Measurements from ENCODE around the gene MMS19. TPM values are rescaled to one million over a fixed set of nuclear protein-coding genes. Genes with fewer than 3 reads are reported as not detected.
"Not testable (repeated sequence)": the region's sequence is repeated elsewhere in the genome, so short reads cannot be mapped to it uniquely, and the experiment has no call there.

MMS19 gene
- total RNA-seq, 1 donor from 2014 or later, result 65.9 TPM

- intact Hi-C loops (cut with DNase I), result no loop called here
- DNase-seq (ENCODE audit: low spot score) (no peak), ATAC-seq (no peak)
Observed at GRCh38 chr10:97531401-97531986, 33.3 kb upstream of the MMS19 start.

DNA sequence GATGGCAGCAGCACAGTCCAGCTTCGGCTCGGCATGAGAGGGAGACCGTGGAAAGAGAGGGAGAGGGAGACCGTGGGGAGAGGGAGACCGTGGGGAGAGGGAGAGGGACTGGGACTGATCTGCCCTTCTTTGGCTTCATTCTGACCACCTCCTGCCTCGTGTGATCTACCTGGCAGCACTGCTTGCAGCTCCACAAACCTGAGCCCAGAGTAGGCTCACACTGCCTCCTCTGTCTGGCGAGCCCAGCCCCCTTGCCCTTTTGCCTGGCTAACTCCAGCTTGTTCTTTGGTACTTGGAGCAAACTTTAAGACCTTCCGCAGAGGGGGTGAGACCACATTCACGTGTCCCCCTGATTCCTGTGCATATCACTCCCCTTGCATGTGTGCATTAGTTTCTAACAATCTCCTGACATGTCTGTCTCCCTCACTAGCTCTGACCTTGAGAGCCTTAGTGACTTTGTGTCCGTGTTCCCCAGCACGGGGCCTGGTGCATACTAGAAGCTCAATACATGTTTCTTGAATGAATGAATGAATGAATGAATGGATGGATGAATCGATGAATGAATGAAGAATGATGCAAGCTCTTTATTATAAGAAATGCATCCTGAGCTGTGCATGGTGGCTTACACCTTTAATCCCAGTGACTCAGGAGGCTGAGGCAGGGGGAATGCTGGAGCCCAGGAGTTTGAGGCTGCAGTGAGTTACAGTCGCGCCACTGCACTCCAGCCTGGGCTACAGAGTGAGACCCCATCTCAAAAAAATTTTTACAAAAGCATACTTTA lies 31.7 kb upstream of the MMS19 start:
- ATAC-seq (no peak), DNase-seq (ENCODE audit: low spot score) (no peak)
- intact Hi-C loops (cut with DNase I), result no loop called here

- intact Hi-C loops (cut with DNase I); ATAC-seq: not testable (repeated sequence)
Observed at GRCh38 chr10:97528876-97529275, 30.7 kb upstream of the MMS19 start.

GRCh38 chr10:97525683-97526110 lies 27.5 kb upstream of the MMS19 start:
- DNase-seq (ENCODE audit: low spot score) (no peak), ATAC-seq (no peak)
- intact Hi-C loops (cut with DNase I), result no loop called here

More at GRCh38 chr10:97528876-97529275, 30.7 kb upstream of the MMS19 start:
- not testable (repeated sequence) for DNase-seq (ENCODE audit: low spot score)

DNA sequence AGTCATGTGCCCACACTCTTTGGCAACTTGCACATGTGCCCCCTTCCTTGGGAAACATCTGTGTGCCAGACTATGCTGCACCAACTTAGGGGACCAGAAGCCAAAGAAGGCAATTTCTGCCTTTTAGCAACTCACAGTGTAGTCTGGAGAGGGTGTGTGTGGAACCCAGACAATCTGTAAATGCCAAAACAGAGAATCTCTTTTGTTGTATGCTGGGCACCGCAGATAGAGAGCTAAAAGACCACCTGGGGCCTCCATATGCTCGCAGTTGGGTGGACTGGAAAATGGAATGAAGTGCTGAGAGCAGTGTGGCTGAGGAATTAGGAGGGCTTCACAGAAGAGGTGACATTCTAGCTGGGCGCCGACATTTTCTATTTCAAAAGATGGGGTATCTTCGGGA lies 26.9 kb upstream of the MMS19 start:
- intact Hi-C loops (cut with DNase I), result no loop called here
- ATAC-seq, result no peak
- no peak for DNase-seq (ENCODE audit: low spot score)

- intact Hi-C loops (cut with DNase I), result no loop called here
- ATAC-seq, result no peak
- no peak for DNase-seq (ENCODE audit: low spot score)
Observed at GRCh38 chr10:97522937-97523336, 24.7 kb upstream of the MMS19 start.

GRCh38 chr10:97522071-97522470 lies 23.8 kb upstream of the MMS19 start:
- intact Hi-C loops (cut with DNase I), result no loop called here
- ATAC-seq, result peak; percentile 29
- no peak for DNase-seq (ENCODE audit: low spot score)

- DNase-seq (ENCODE audit: low spot score), result no peak
- ATAC-seq, result no peak
- intact Hi-C loops (cut with DNase I), result no loop called here
Observed at GRCh38 chr10:97520978-97521761, 22.9 kb upstream of the MMS19 start.

- no peak for DNase-seq (ENCODE audit: low spot score)
- ATAC-seq, result no peak
- intact Hi-C loops (cut with DNase I), result no loop called here
Observed at GRCh38 chr10:97520520-97520919, 22.3 kb upstream of the MMS19 start.

- intact Hi-C loops (cut with DNase I), result no loop called here
- DNase-seq (ENCODE audit: low spot score) (no peak), ATAC-seq (no peak)
Observed at GRCh38 chr10:97519342-97519741, 21.1 kb upstream of the MMS19 start.

GRCh38 chr10:97518301-97519043 lies 20.2 kb upstream of the MMS19 start:
- ATAC-seq, result peak; percentile 36
- intact Hi-C loops (cut with DNase I), result no loop called here

DNA sequence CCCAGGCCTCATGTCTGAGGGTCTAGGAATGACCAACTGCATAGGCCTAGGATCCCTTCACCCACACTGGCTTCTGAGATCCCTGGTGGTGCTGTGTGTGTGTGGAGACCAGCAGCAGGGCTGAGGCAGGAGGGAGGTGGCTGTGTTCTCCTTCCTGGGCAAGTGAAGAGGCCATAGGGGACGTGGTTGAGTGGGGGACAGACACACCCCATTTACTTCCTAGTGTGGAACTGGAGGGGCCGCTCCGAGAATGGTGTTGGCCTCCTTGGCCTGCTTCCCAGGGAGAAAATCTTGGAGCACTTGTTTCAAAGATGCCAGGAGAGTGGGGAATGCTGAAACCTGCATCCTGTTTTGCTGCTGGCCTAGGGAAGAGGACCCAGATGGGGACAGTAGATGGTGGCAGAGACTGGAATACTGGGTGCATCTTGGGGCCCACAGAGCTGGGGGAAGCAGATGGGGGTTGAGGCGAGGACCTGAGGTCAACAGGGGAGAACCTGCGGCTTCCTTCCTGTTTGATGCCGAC lies 19.6 kb upstream of the MMS19 start:
- intact Hi-C loops (cut with DNase I), result no loop called here
- ATAC-seq, result peak; percentile 36
- no peak for DNase-seq (ENCODE audit: low spot score)

More at GRCh38 chr10:97518301-97519043, 20.2 kb upstream of the MMS19 start:
- DNase-seq (ENCODE audit: low spot score), result no peak

DNA sequence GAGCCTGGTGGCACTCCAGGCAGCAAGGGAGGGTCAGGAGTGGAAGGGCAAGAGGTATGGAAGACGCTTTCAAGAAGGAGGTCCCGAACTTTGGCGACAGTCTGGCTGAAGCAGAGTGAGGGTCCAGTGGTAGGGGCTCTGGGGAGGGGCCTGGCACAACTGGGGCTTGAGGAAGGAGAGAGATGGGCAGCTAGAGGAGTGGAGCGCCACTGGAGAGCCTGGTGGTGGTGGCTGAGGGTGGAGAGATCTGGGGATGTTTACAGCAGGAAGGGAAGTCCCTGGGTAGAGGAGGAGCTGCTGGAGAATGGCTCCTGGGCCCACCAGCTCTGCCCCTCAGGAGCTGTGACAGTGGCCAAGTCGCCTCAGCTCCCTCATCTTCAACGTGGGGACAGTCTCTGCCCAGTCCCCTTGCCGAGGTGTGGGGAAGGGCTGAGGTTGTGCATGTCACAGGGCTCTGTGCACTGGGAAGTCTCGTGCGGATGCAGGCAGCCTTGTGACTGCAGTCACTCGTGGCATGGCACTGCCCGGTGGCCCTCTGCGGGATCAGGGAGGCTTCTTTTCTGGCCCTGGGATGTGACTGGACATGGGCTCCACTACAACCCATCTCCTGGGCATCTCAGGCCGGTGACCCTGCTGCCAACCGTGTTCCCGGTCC lies 19.0 kb upstream of the MMS19 start:
- ATAC-seq (peak; percentile 5), DNase-seq (ENCODE audit: low spot score) (no peak)
- intact Hi-C loops (cut with DNase I), result no loop called here

DNA sequence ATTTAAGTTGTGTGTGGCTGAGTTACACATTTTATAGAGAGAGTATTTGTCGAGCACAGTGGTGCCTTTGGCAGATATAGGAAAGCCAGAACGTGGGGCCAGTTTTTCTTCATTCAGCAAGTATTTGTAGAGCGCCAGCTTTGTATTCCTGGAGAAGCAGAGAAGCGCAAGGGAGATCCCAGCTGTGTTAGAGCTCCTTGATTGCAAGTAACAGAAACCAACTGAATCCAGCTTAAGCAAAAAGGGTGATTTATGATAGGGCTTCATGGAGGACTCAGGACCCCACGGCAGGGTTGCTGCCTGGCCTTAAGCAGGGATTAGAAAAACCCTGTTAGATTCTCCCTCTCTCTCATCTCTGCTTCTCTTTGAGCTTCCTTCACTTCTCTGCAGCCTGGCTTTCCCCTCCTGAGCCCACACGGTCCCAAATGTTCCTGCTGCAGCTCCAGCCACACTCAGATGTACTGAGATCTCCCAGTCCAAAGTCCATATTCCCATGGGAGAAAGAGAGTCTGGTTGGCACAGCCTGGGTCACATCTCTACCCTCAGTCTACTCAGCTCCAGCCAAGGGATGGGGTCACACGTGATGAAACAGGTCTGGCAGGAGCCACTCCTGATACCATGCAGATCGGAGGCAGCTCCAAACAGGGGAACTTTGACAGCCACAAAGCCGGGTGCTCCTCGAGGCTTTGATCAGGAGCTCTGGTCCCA lies 17.2 kb upstream of the MMS19 start:
- ATAC-seq (no peak), DNase-seq (ENCODE audit: low spot score) (no peak)
- intact Hi-C loops (cut with DNase I), result no loop called here

DNA sequence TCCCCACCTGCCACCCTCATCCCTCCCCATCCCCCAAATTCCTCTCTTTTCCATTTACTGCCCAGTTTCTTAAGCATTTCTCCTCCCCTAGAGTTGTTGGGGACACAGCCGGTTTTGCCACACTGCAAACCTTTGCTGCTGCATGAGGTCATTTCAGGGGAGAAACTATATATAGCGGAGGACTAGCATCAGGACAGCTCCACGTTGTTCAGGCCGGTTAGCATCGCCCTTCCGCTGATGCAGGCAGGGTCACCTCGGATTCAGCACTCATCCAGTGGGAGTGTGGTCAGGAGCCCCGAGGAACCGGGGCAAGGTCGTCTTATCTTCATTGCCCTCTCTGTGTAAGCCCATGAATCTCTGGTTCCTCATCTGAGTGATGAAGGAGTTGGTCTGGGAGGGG lies 16.1 kb upstream of the MMS19 start:
- intact Hi-C loops (cut with DNase I), result no loop called here
- no peak for DNase-seq (ENCODE audit: low spot score)
- ATAC-seq, result no peak

DNA sequence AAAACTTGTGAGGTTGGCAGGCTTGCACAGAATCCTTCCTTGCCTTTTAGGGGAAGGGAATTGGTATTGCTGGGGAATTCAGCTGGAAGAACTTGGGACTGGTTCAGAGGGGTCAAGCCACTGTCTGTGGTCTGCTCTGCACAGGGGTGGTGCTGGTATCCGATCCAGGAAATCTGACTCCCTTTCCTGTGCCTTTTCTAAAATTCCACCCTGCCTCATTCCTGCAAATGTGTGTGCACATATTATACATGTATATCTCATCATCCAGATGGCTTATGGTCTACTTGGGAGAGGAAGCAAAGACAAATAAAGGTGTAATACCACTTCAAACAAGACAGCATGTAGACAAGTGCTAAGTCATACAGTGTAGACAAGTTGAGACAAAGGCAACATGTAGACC lies 14.8 kb upstream of the MMS19 start:
- DNase-seq (ENCODE audit: low spot score), result no peak
- intact Hi-C loops (cut with DNase I), result no loop called here
- no peak for ATAC-seq

GRCh38 chr10:97511711-97512440 lies 13.7 kb upstream of the MMS19 start:
- DNase-seq (ENCODE audit: low spot score), result no peak
- intact Hi-C loops (cut with DNase I), result no loop called here
- peak; percentile 85 for ATAC-seq

Data from sciatic nerve (tissue), 2 donors.